IMR-90 (cell line): ENCODE measurements around the gene ASTN2. TPM values are rescaled to one million over a fixed set of nuclear protein-coding genes. Genes with fewer than 3 reads are reported as not detected.

Source experiments
- ATAC-seq: fragments of 200-7000 bp; cut with Tn5 transposase; 2 replicates; pipeline ENCODE4 v1.9.1; 2020; ENCODE audit warnings: low read depth, mild to moderate bottlenecking, moderate library complexity
- BruUV-seq: library from RNA; stranded (reverse); fragments of 400-500 nt; replicated peaks from 2 replicates; lab custom pipeline; 2021; lab: Mats Ljungman, UMichigan
- CTCF ChIA-PET: fragments of 300-600 bp; formaldehyde crosslinking; extraction: SDS; loops from one replicate; lab custom pipeline; 2021; ENCODE audit warnings: antibody characterized with exemption; lab: Yijun Ruan, JAX
- POLR2A ChIA-PET: fragments of 300-600 bp; sonication (Branson Sonifier 250); formaldehyde crosslinking; loops from one replicate; lab custom pipeline; 2022; ENCODE audit warnings: antibody characterized with exemption; ENCODE audit not compliant: unreplicated experiment; lab: Charles Lee
- DNase-seq: peaks from one replicate; pipeline ENCODE4 v3.0.0; 2013
- H2AFZ ChIP-seq: replicated peaks from 2 replicates; pipeline ENCODE3; 2013; ENCODE audit warnings: low read length, mild to moderate bottlenecking; ENCODE audit not compliant: poor library complexity
- H2AK5ac ChIP-seq: 2 replicates; pipeline ENCODE4 v1.6.1; 2013; ENCODE audit warnings: low read depth, low read length, inconsistent platforms
- H2AK9ac ChIP-seq: replicated peaks from 2 replicates; pipeline ENCODE3; 2013; ENCODE audit warnings: mild to moderate bottlenecking, low read depth, low read length, moderate library complexity; ENCODE audit not compliant: poor library complexity
- H2BK120ac ChIP-seq: 2 replicates; pipeline ENCODE4 v1.6.1; 2013; ENCODE audit warnings: low read depth, low read length, inconsistent platforms
- H2BK15ac ChIP-seq: 3 replicates; pipeline ENCODE4 v1.6.1; 2013; ENCODE audit warnings: low read depth, low read length, inconsistent platforms
- H2BK20ac ChIP-seq: 2 replicates; pipeline ENCODE4 v1.6.1; 2013; ENCODE audit warnings: low read depth, mild to moderate bottlenecking, inconsistent platforms, low read length, moderate library complexity
- H2BK5ac ChIP-seq: 2 replicates; pipeline ENCODE4 v1.6.1; 2013; ENCODE audit warnings: mild to moderate bottlenecking, low read depth, low read length, inconsistent platforms; ENCODE audit not compliant: poor library complexity, severe bottlenecking
- H3K14ac ChIP-seq: replicated peaks from 2 replicates; pipeline ENCODE4 v1.6.1; 2013; ENCODE audit warnings: low read depth, low read length, inconsistent platforms
- H3K18ac ChIP-seq: 2 replicates; pipeline ENCODE4 v1.6.1; 2013; ENCODE audit warnings: low read depth, low read length, control low read depth
- H3K23ac ChIP-seq: 2 replicates; pipeline ENCODE4 v1.6.1; 2013; ENCODE audit warnings: low read depth, low read length, inconsistent platforms
- H3K27ac ChIP-seq: 2 replicates; pipeline ENCODE4 v1.5.1; 2013; ENCODE audit warnings: mild to moderate bottlenecking, control low read depth, low read length; ENCODE audit not compliant: insufficient read depth
- H3K27me3 ChIP-seq: 2 replicates; pipeline ENCODE4 v1.6.1; 2013; ENCODE audit warnings: low read length; ENCODE audit not compliant: control insufficient read depth, insufficient read depth
- H3K36me3 ChIP-seq: 2 replicates; pipeline ENCODE4 v1.6.1; 2013; ENCODE audit warnings: low read length, mixed read lengths; ENCODE audit not compliant: control insufficient read depth, insufficient read depth
- H3K4ac ChIP-seq: 2 replicates; pipeline ENCODE4 v1.6.1; 2013; ENCODE audit warnings: low read depth, low read length, inconsistent platforms
- H3K4me1 ChIP-seq: 2 replicates; pipeline ENCODE4 v1.6.1; 2013; ENCODE audit warnings: low read length, mixed read lengths; ENCODE audit not compliant: control insufficient read depth, insufficient read depth
- H3K4me2 ChIP-seq: 2 replicates; pipeline ENCODE4 v1.6.1; 2013; ENCODE audit warnings: low read depth, mild to moderate bottlenecking, control low read depth, low read length, moderate library complexity
- H3K4me3 ChIP-seq: 2 replicates; pipeline ENCODE4 v1.5.1; 2013; ENCODE audit warnings: low read depth, mild to moderate bottlenecking, control low read depth, low read length, moderate library complexity; ENCODE audit not compliant: insufficient read depth
- H3K56ac ChIP-seq: 2 replicates; pipeline ENCODE4 v1.6.1; 2013; ENCODE audit warnings: low read length, inconsistent platforms; ENCODE audit not compliant: insufficient read depth; ENCODE audit errors: extremely low read depth
- H3K79me1 ChIP-seq, 2 experiments: 2 replicates each; pipeline ENCODE4 v1.6.1; 2013; ENCODE audit warnings: low read length in 2 of 2, inconsistent platforms in 1 of 2, low read depth in 1 of 2
- H3K9ac ChIP-seq: 2 replicates; pipeline ENCODE4 v1.6.1; 2013; ENCODE audit warnings: low read depth, low read length, control low read depth
- H3K9me1 ChIP-seq: 2 replicates; pipeline ENCODE4 v1.6.1; 2013; ENCODE audit warnings: low read length, inconsistent platforms; ENCODE audit not compliant: insufficient read depth
- H3K9me3 ChIP-seq: 2 replicates; pipeline ENCODE4 v1.6.1; 2013; ENCODE audit warnings: low read length; ENCODE audit not compliant: control insufficient read depth, insufficient read depth
- H4K20me1 ChIP-seq: 2 replicates; pipeline ENCODE4 v1.6.1; 2013; ENCODE audit warnings: low read length, inconsistent platforms; ENCODE audit not compliant: insufficient read depth
- H4K5ac ChIP-seq: 2 replicates; pipeline ENCODE4 v1.6.1; 2013; ENCODE audit warnings: mild to moderate bottlenecking, low read depth, low read length, control low read depth
- H4K8ac ChIP-seq, 2 experiments: 2 replicates each; pipeline ENCODE4 v1.6.1; 2013; ENCODE audit warnings: low read depth in 2 of 2, low read length in 2 of 2, control low read depth in 1 of 2, inconsistent platforms in 1 of 2
- H4K91ac ChIP-seq: 2 replicates; pipeline ENCODE4 v1.6.1; 2013; ENCODE audit warnings: low read depth, low read length, inconsistent platforms; ENCODE audit not compliant: insufficient read depth
- CEBPB ChIP-seq: IDR thresholded peaks from 2 replicates; pipeline ENCODE4 v1.6.1; 2012; ENCODE audit warnings: low read depth, low read length, improper control_type of control experiment
- CTCF ChIP-seq: conservative IDR thresholded peaks from 2 replicates; pipeline ENCODE4 v1.5.1; 2012; ENCODE audit warnings: mild to moderate bottlenecking, low read depth, low read length, improper control_type of control experiment
- FOS ChIP-seq: fragments of 150-350 bp; IDR thresholded peaks from 2 replicates; pipeline ENCODE4 v1.6.1; 2016; ENCODE audit warnings: low read depth, low read length
- MAZ ChIP-seq: IDR thresholded peaks from 2 replicates; pipeline ENCODE4 v1.6.1; 2012; ENCODE audit warnings: low read depth, mild to moderate bottlenecking, low read length, improper control_type of control experiment, moderate library complexity, borderline replicate concordance
- MXI1 ChIP-seq: IDR thresholded peaks from 2 replicates; pipeline ENCODE4 v1.6.1; 2012; ENCODE audit warnings: low read depth, mild to moderate bottlenecking, low read length, moderate library complexity, borderline replicate concordance
- NFE2L2 ChIP-seq: fragments of 150-350 bp; IDR thresholded peaks from 2 replicates; pipeline ENCODE4 v1.6.1; 2016; ENCODE audit warnings: low read depth, mild to moderate bottlenecking, low read length
- POLR2A ChIP-seq: IDR thresholded peaks from 2 replicates; pipeline ENCODE4 v1.6.1; 2012; ENCODE audit warnings: mild to moderate bottlenecking, low read depth, low read length
- RFX5 ChIP-seq: IDR thresholded peaks from 2 replicates; pipeline ENCODE4 v1.8.0; 2012; ENCODE audit warnings: low read depth, mild to moderate bottlenecking, low read length, moderate library complexity
- WGBS, 2 experiments: methylation state at CpG; one replicate each; pipeline versions ENCODE4 v1.1.5 to v1.1.7; 2013; ENCODE audit warnings: missing lambda C conversion rate in 2 of 2; ENCODE audit not compliant: insufficient read length in 1 of 2; ENCODE audit errors: extremely low coverage in 2 of 2; 5-methylcytosine and 5-hydroxymethylcytosine counted together
- dilution Hi-C: fragments of 300-500 bp; cut with HindIII; formaldehyde crosslinking; loops from one replicate; pipeline ENCODE4 v1.14.3; 2018; ENCODE audit warnings: low sequenced_read_pairs; ENCODE audit not compliant: unreplicated experiment
- in situ Hi-C: fragments of 300-500 bp; cut with MboI; formaldehyde crosslinking; loops from 3 replicates; pipeline ENCODE4 v1.14.3; 2019; ENCODE audit warnings: low sequenced_read_pairs, inconsistent platforms, mixed read lengths
- intact Hi-C: fragments of 100-400 bp; cut with micrococcal nuclease; formaldehyde crosslinking; loops from 2 replicates; pipeline ENCODE4 v1.10.0; 2022
- polyA plus RNA-seq, 3 experiments: library from polyadenylated mRNA; depleted of rRNA; stranded (reverse); fragments of >200 nt; gene quantifications; 2 replicates each; pipeline ENCODE4 v1.2.3, GENCODE V29; 2012; ENCODE audit warnings: low replicate concordance in 1 of 3
- total RNA-seq: library from RNA; depleted of rRNA; stranded (reverse); fragments of >200 nt; gene quantifications from 2 replicates; pipeline ENCODE4 v1.2.3, GENCODE V29; 2012

Gene ASTN2
- total and polyA plus RNA-seq, 2 of the 4 experiments (the other 2 are of a cell fraction) = 3.8 to 6.8 TPM

DNA sequence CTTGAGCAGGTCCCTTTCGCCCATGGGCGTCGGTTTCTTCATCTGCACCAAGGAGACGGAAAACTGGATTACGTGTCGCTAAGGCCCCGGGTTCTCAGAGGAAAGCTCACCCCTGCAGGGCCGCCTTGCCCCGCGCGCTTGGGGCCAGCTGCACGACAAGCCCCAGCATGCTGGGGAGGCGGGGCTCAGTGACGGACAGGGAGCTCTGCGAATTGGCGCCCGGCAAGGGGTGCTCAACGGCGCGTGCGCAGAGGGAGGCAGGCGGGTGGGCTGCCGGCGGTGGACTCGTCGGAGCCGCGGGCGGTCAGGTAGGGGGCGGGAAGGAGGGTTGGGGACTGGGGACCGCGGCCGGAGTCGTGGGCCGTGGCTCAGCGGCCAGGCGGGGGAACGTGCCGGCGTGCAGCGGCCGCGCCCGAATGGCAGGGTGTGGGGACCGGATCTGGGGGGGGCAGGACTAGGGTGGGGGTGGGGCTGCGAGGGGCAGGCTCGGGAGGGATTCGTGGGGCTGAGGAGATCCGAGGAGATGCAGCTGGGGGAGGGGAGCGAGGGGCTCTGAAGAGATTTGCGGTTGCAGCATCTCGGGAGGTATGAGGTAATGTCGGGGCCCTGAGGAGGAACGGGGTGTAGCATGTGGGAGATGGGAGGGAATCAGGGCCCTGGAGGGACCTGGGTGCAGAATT lies 727.6 kb downstream of the ASTN2 start, which contains the start of gene TRIM32:
TSS of gene TRIM32 (plus strand) at position 232 of the 680 bp plus-strand sequence. CDS start 10,438 bp downstream, outside the sequence.
- H3K4ac ChIP-seq = peak within 1 kb of the TSS; percentile 94
- CTCF ChIA-PET = interaction anchor here (0.9 kb wide), 1 partner anchor 12 kb away, joined by 3 read pairs; no protein-coding TSS in a partner anchor
- peak within 1 kb of the TSS; percentile 99 for H3K23ac ChIP-seq
- TF ChIP-seq RFX5 (no peak), CTCF (no peak), POLR2A (peak; percentile 35; the same call in 1 of the 2 replicates), MAZ (no peak), MXI1 (0 out of 2 replicates have a peak, but pooled peaks have one; percentile 23), FOS (no peak), NFE2L2 (no peak), CEBPB (peak; percentile 30; the same call in 1 of the 2 replicates)
- H3K9ac ChIP-seq = peak within 1 kb of the TSS; percentile 97
- peak within 1 kb of the TSS; percentile 77; the same call in 1 of the 3 replicates for H2BK15ac ChIP-seq
- no peaks in the 10 kb centered on the region for H3K27me3 ChIP-seq
- peak within 1 kb of the TSS; percentile 79 to 96 for H4K8ac ChIP-seq
- intact Hi-C loops (no loop called here), in situ Hi-C loops (no loop called here), dilution Hi-C loops (no loop called here)
- peak within 1 kb of the TSS; percentile 83 for H2BK120ac ChIP-seq
- peak within 1 kb of the TSS; percentile 97 for H2AFZ ChIP-seq
- peak within 1 kb of the TSS; percentile 85 for H3K56ac ChIP-seq
- H4K5ac ChIP-seq = peak within 1 kb of the TSS; percentile 90
- H3K27ac ChIP-seq = peak within 1 kb of the TSS; percentile 95
- no peaks in the 10 kb centered on the region; the same call in 1 of the 2 replicates for H3K36me3 ChIP-seq
- POLR2A ChIA-PET = no interaction called here
- peak within 1 kb of the TSS; percentile 98 for H3K14ac ChIP-seq
- peak; percentile 81 for DNase-seq
- H3K18ac ChIP-seq = peak within 1 kb of the TSS; percentile 87
- peaks cover 38% of the 10 kb centered on the region for H4K20me1 ChIP-seq
- peak within 1 kb of the TSS; percentile 98 for H2BK5ac ChIP-seq
- H2AK5ac ChIP-seq = peak within 1 kb of the TSS; percentile 85
- H3K9me1 ChIP-seq = peaks cover 21% of the 10 kb centered on the region
- H3K4me3 ChIP-seq = peak within 1 kb of the TSS; percentile 96
- WGBS, 2 experiments = 0% methylated on average over 14 of the region's 54 CpGs; no CpG with 5 or more reads in 1 of the 2 experiments
- peak within 1 kb of the TSS; percentile 78 for H2BK20ac ChIP-seq
- peak within 1 kb of the TSS; percentile 99 for H3K4me2 ChIP-seq
- no TSS peak for BruUV-seq
- no peaks in the 10 kb centered on the region for H3K9me3 ChIP-seq
- peak; percentile 96 for ATAC-seq
- H3K4me1 ChIP-seq = peaks cover 13% of the 10 kb centered on the region
- peak within 1 kb of the TSS; percentile 80 for H4K91ac ChIP-seq
- peak within 1 kb of the TSS; percentile 96 for H2AK9ac ChIP-seq
- H3K79me1 ChIP-seq = peaks cover 41 to 57% of the 10 kb centered on the region in 2 experiments
